Measurements from ENCODE around the gene PRKCH. TPM values are rescaled to one million over a fixed set of nuclear protein-coding genes. Genes with fewer than 3 reads are reported as not detected.

The PRKCH gene
- total RNA-seq, 4 donors from 2014 or later: 17.9 to 105 (median 63.5) TPM

DNA sequence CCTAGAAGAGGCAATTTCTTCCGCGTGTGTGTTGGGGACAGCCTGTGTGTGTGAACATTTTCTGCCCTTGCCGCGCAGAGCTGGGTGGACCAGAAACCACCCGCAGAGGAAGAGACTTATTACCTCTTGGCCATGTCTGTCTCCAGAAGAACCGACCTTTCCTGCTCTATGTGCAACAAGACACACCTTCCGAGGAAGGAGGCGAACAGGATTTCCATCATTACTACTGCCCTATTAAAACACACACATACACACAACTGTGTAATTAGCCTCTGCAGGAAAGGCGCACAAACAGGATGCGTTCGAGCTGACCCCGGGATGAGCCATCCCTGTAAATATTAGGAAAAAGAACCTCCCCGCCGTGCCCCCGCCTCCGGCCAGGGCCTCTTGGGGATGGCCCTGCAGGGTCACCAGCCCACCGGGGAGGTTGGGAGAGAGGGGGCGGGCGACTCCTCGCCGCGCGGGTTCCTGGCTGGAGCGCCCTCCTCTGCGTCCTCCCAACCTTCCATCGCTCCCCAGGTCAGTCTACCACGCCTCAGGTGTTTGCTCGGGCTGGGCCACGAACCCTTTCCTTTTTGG lies 484 bp upstream of the PRKCH start:
- Histone ChIP-seq H3K9me3 (no peaks in the 10 kb centered on the region), H3K27me3 (no peaks in the 10 kb centered on the region), H3K4me3 (peak overlapping the region; percentile 33 to 47), H3K27ac (peak overlapping the region; percentile 79 to 80), H3K36me3 (no peaks in the 10 kb centered on the region), H3K4me1 (peaks cover 0 to 5% of the 10 kb centered on the region in 2 donors)
- peak in 1 of 2 donors; percentile 38 for DNase-seq
- TF ChIP-seq, protein P1, sequence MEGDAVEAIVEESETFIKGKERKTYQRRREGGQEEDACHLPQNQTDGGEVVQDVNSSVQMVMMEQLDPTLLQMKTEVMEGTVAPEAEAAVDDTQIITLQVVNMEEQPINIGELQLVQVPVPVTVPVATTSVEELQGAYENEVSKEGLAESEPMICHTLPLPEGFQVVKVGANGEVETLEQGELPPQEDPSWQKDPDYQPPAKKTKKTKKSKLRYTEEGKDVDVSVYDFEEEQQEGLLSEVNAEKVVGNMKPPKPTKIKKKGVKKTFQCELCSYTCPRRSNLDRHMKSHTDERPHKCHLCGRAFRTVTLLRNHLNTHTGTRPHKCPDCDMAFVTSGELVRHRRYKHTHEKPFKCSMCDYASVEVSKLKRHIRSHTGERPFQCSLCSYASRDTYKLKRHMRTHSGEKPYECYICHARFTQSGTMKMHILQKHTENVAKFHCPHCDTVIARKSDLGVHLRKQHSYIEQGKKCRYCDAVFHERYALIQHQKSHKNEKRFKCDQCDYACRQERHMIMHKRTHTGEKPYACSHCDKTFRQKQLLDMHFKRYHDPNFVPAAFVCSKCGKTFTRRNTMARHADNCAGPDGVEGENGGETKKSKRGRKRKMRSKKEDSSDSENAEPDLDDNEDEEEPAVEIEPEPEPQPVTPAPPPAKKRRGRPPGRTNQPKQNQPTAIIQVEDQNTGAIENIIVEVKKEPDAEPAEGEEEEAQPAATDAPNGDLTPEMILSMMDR (IDR thresholded peaks at IDR 0.05): no peak
- TF ChIP-seq POLR2A (IDR thresholded peaks at IDR 0.05): no peak
- intact Hi-C loops (cut with DNase I; ENCODE audit: low total_unique reads): no loop called here

DNA sequence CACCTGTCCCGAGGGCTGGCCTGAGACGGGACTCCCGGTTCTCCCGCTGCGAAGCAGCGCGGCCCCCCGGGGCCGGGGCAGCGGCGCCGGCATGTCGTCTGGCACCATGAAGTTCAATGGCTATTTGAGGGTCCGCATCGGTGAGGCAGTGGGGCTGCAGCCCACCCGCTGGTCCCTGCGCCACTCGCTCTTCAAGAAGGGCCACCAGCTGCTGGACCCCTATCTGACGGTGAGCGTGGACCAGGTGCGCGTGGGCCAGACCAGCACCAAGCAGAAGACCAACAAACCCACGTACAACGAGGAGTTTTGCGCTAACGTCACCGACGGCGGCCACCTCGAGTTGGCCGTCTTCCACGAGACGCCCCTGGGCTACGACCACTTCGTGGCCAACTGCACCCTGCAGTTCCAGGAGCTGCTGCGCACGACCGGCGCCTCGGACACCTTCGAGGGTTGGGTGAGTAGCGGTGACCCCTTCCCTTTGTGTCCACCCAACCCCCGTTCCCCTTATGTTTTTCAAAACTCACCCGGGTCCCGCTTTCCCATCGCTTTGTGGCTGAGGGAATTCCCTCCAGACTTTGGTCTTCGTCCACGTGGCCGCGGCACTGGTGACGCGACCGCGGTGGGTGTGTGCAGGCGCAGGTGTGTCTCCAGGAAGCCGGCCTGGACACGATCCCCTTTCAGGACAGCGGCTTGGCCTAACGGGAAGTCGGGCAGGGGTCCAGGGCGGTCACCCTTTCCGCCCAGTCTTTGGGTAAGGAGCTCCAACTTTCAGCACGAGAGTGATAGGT lies 826 bp downstream of the PRKCH start:
- intact Hi-C loops (cut with DNase I; ENCODE audit: low total_unique reads): no loop called here
- Histone ChIP-seq H3K27me3 (no peaks in the 10 kb centered on the region), H3K9me3 (no peaks in the 10 kb centered on the region), H3K4me3 (peak overlapping the region; percentile 33 to 47), H3K4me1 (peaks cover 0 to 5% of the 10 kb centered on the region in 2 donors), H3K27ac (peak overlapping the region; percentile 79 to 80), H3K36me3 (no peaks in the 10 kb centered on the region)
- peak in 1 of 2 donors; percentile 59 for DNase-seq
- TF ChIP-seq, protein P1 (IDR thresholded peaks at IDR 0.05): no peak
- TF ChIP-seq POLR2A (IDR thresholded peaks at IDR 0.05): peak in 1 of 2 donors; percentile 23

DNA sequence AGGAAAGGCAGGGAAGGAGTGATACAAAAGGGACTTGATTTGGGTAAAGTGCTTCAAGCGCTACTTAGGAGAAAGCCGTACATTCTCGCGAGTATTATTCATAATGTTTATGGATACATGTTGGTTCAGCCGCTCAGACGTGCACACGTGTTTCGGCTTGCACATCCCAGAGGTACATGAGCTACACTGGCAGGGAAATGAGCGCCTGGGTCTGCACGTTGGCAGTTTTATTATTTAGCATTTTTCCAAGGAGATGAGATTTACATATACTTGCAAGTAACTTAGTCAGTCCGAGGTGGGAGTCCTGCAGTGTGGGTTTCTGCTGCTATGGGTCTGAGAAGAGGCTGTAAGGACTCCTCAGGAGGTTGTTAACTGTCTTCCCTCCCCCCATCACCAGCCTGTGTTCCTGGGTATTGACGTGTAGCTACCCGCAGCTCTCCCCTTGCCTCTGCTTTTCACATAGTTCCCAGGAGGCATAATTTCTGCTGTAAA lies 1.5 kb downstream of the PRKCH start:
- Histone ChIP-seq H3K27ac (peak overlapping the region; percentile 79 to 80), H3K27me3 (no peaks in the 10 kb centered on the region), H3K9me3 (no peaks in the 10 kb centered on the region), H3K36me3 (no peaks in the 10 kb centered on the region), H3K4me3 (peak overlapping the region; percentile 33 to 47), H3K4me1 (peaks cover 0 to 5% of the 10 kb centered on the region in 2 donors)
- intact Hi-C loops (cut with DNase I; ENCODE audit: low total_unique reads): no loop called here
- TF ChIP-seq, protein P1 (IDR thresholded peaks at IDR 0.05): no peak
- TF ChIP-seq POLR2A (IDR thresholded peaks at IDR 0.05): no peak
- DNase-seq: no peak

DNA sequence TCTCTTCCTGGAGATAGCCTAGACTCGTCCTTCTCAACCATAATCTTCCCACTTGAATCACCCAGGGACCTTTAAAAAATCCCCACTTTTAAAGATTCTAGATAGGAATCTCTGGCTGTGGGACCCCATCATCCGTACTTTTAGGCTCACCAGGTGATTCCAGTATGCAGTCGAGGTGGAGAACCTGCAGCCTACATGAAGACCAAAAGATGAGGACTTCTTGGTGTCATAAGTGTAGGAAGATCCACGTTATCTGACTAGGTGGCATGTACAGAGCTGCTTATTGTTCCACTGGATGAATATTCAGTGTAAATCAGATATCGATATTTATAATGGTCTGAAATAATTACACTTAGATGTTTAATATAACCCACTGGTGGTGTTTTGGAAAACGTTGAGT lies 2.6 kb downstream of the PRKCH start:
- TF ChIP-seq POLR2A (IDR thresholded peaks at IDR 0.05): no peak
- TF ChIP-seq, protein P1 (IDR thresholded peaks at IDR 0.05): no peak
- H3K4me3 ChIP-seq: no peak overlapping the region
- H3K36me3 ChIP-seq: no peaks in the 10 kb centered on the region
- intact Hi-C loops (cut with DNase I; ENCODE audit: low total_unique reads): no loop called here
- H3K27ac ChIP-seq: peak overlapping the region; percentile 79 to 80
- H3K4me1 ChIP-seq: peaks cover 0 to 5% of the 10 kb centered on the region in 2 donors
- H3K27me3 ChIP-seq: no peaks in the 10 kb centered on the region
- no peak for DNase-seq
- no peaks in the 10 kb centered on the region for H3K9me3 ChIP-seq

DNA sequence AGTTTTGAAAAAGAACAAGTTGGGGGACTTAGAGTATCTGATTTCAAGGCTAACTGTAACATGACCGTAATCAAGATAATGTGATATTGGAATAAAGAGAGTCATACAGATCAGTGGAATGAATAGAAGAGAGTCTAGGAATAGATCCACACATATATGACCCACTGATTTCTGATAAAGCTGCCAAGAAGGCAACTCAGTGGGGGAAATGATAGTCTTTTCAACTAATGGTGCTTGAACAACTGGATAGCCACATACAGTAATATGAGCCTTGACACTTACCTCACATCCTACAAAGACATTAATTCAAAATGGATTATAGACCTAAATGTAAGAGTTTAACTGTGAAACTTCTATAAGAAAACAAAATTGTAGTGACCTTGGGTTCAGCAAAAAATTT lies 3.8 kb downstream of the PRKCH start:
- Histone ChIP-seq H3K27me3 (no peaks in the 10 kb centered on the region), H3K4me3 (no peak overlapping the region), H3K9me3 (no peaks in the 10 kb centered on the region), H3K4me1 (peaks cover 0 to 5% of the 10 kb centered on the region in 2 donors), H3K27ac (peak overlapping the region; percentile 14 to 80), H3K36me3 (no peaks in the 10 kb centered on the region)
- no peak for DNase-seq
- intact Hi-C loops (cut with DNase I; ENCODE audit: low total_unique reads): no loop called here
- TF ChIP-seq POLR2A (IDR thresholded peaks at IDR 0.05): no peak
- TF ChIP-seq, protein P1 (IDR thresholded peaks at IDR 0.05): no peak
